SK-N-SH treated with all-trans-retinoic acid at 6 μM for 48 hours (cell line): Measurements from ENCODE around the gene CACNA1D.

Experiments used
- ATAC-seq: fragments of 200-7000 bp; cut with Tn5 transposase; 3 replicates; pipeline ENCODE4 v1.9.1; 2020; ENCODE audit warnings: mild to moderate bottlenecking, moderate library complexity
- ARNTL ChIP-seq: fragments of 450-650 bp; formaldehyde crosslinking; IDR thresholded peaks from 2 replicates; pipeline ENCODE4 v1.5.0; 2020; ENCODE audit warnings: low read depth, mild to moderate bottlenecking, moderate library complexity, borderline replicate concordance
- BACH2 ChIP-seq: fragments of 250-450 bp; sonication (Bioruptor Pico); IDR thresholded peaks from 2 replicates; pipeline ENCODE4 v1.9.0; 2021; ENCODE audit warnings: mild to moderate bottlenecking, borderline replicate concordance
- CSDC2 ChIP-seq: fragments of 250-450 bp; sonication (Bioruptor Pico); IDR thresholded peaks from 2 replicates; pipeline ENCODE4 v1.5.0; 2020; ENCODE audit warnings: mild to moderate bottlenecking, moderate library complexity
- ESRRG ChIP-seq: fragments of 250-450 bp; sonication (Bioruptor Pico); IDR thresholded peaks from 2 replicates; pipeline ENCODE4 v1.6.1; 2021; ENCODE audit warnings: mild to moderate bottlenecking
- GLIS3 ChIP-seq: fragments of 250-450 bp; sonication (Bioruptor Pico); IDR thresholded peaks from 2 replicates; pipeline ENCODE4 v1.5.0; 2020; ENCODE audit warnings: mild to moderate bottlenecking, moderate library complexity
- ISL1 ChIP-seq: fragments of 250-450 bp; sonication (Bioruptor Pico); IDR thresholded peaks from 2 replicates; pipeline ENCODE4 v2.1.2; 2022; ENCODE audit warnings: mild to moderate bottlenecking, moderate library complexity
- OSR1 ChIP-seq: fragments of 250-450 bp; sonication (Bioruptor Pico); IDR thresholded peaks from 2 replicates; pipeline ENCODE4 v1.8.0; 2022; ENCODE audit warnings: moderate library complexity, mild to moderate bottlenecking, inconsistent platforms
- PPARA ChIP-seq: fragments of 250-450 bp; sonication (Bioruptor Pico); IDR thresholded peaks from 2 replicates; pipeline ENCODE4 v1.5.0; 2020; ENCODE audit warnings: mild to moderate bottlenecking, borderline replicate concordance
- RARB ChIP-seq: fragments of 250-450 bp; sonication (Bioruptor Pico); IDR thresholded peaks from 2 replicates; pipeline ENCODE4 v1.8.0; 2021; ENCODE audit warnings: mild to moderate bottlenecking, moderate library complexity
- SNAI2 ChIP-seq: fragments of 250-450 bp; sonication (Bioruptor Pico); IDR thresholded peaks from 2 replicates; pipeline ENCODE4 v1.5.0; 2020; ENCODE audit warnings: mild to moderate bottlenecking, moderate library complexity
- TOX ChIP-seq: fragments of 250-450 bp; sonication (Bioruptor Pico); IDR thresholded peaks from 2 replicates; pipeline ENCODE4 v1.8.0; 2021; ENCODE audit warnings: mild to moderate bottlenecking, moderate library complexity, borderline replicate concordance
- ZC3H10 ChIP-seq: fragments of 250-450 bp; sonication (Bioruptor Pico); IDR thresholded peaks from 2 replicates; pipeline ENCODE4 v1.5.1; 2021; ENCODE audit warnings: mild to moderate bottlenecking, moderate library complexity
- ZFP3 ChIP-seq: fragments of 250-450 bp; sonication (Bioruptor Pico); IDR thresholded peaks from 2 replicates; pipeline ENCODE4 v1.5.0; 2020; ENCODE audit warnings: mild to moderate bottlenecking, moderate library complexity
- ZNF565 ChIP-seq: fragments of 450-650 bp; formaldehyde crosslinking; conservative IDR thresholded peaks from 2 replicates; pipeline ENCODE4 v1.5.0; 2020; ENCODE audit warnings: low read depth, mild to moderate bottlenecking, moderate library complexity
- ZNF70 ChIP-seq: fragments of 450-650 bp; formaldehyde crosslinking; IDR thresholded peaks from 2 replicates; pipeline ENCODE4 v1.5.0; 2020; ENCODE audit warnings: mild to moderate bottlenecking, moderate library complexity
- TF ChIP-seq, protein P1 (sequence below): fragments of 250-450 bp; sonication (Bioruptor Pico); IDR thresholded peaks from 2 replicates; pipeline ENCODE4 v1.8.0; 2021; ENCODE audit warnings: low read depth, mild to moderate bottlenecking, moderate library complexity, borderline replicate concordance
- TF ChIP-seq, protein P2 (sequence below): fragments of 250-450 bp; sonication (Bioruptor Pico); IDR thresholded peaks from 2 replicates; pipeline ENCODE4 v1.8.0; 2020; ENCODE audit warnings: mild to moderate bottlenecking, moderate library complexity, borderline replicate concordance
- TF ChIP-seq, protein P3 (sequence below): fragments of 250-450 bp; sonication (Bioruptor Pico); IDR thresholded peaks from 2 replicates; pipeline ENCODE4 v1.5.1; 2020; ENCODE audit warnings: low read depth, mild to moderate bottlenecking, moderate library complexity
- TF ChIP-seq, protein P4 (sequence below): fragments of 250-450 bp; sonication (Bioruptor Pico); IDR thresholded peaks from 2 replicates; pipeline ENCODE4 v1.5.0; 2020; ENCODE audit warnings: mild to moderate bottlenecking, moderate library complexity

Gene CACNA1D

DNA sequence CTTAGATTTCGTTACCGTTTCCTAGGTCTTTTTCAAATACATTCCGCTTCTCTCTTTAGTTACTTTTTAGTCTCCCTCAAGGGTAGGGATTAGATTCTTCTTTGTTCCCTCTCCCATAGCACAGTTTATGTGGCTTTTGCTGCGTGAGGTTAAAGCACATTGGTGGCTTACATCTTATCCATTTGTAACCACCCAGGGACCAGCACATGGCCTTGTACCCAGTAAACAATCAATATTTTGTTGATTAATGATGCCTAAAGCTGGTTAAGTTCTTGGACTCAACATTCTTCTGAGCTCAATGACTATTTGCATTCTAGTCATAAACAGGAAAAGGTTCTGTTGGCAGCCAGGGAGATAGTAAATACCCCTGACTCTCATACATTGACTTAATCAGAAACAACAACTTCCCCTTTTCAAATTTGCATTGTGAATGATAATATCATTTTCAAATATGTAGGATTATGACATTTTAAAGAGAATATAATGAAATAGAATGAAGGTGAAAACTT lies 60.2 kb downstream of the CACNA1D start:
- no peak for TF ChIP-seq SNAI2 (CRISPR knock-in tag)
- no peak for TF ChIP-seq GLIS3
- TF ChIP-seq ARNTL (CRISPR knock-in tag), result no peak
- TF ChIP-seq ZFP3 (CRISPR knock-in tag), result no peak
- TF ChIP-seq RARB (CRISPR knock-in tag), result no peak
- TF ChIP-seq, protein P1, sequence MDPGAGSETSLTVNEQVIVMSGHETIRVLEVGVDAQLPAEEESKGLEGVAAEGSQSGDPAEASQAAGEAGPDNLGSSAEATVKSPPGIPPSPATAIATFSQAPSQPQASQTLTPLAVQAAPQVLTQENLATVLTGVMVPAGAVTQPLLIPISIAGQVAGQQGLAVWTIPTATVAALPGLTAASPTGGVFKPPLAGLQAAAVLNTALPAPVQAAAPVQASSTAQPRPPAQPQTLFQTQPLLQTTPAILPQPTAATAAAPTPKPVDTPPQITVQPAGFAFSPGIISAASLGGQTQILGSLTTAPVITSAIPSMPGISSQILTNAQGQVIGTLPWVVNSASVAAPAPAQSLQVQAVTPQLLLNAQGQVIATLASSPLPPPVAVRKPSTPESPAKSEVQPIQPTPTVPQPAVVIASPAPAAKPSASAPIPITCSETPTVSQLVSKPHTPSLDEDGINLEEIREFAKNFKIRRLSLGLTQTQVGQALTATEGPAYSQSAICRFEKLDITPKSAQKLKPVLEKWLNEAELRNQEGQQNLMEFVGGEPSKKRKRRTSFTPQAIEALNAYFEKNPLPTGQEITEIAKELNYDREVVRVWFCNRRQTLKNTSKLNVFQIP (CRISPR knock-in tag), result no peak
- no peak for TF ChIP-seq ESRRG (CRISPR knock-in tag)
- TF ChIP-seq PPARA (CRISPR knock-in tag), result no peak
- no peak for TF ChIP-seq ZC3H10
- TF ChIP-seq ZNF565 (CRISPR knock-in tag), result no peak
- TF ChIP-seq, protein P2, sequence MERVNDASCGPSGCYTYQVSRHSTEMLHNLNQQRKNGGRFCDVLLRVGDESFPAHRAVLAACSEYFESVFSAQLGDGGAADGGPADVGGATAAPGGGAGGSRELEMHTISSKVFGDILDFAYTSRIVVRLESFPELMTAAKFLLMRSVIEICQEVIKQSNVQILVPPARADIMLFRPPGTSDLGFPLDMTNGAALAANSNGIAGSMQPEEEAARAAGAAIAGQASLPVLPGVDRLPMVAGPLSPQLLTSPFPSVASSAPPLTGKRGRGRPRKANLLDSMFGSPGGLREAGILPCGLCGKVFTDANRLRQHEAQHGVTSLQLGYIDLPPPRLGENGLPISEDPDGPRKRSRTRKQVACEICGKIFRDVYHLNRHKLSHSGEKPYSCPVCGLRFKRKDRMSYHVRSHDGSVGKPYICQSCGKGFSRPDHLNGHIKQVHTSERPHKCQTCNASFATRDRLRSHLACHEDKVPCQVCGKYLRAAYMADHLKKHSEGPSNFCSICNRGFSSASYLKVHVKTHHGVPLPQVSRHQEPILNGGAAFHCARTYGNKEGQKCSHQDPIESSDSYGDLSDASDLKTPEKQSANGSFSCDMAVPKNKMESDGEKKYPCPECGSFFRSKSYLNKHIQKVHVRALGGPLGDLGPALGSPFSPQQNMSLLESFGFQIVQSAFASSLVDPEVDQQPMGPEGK (CRISPR knock-in tag), result no peak
- TF ChIP-seq, protein P3, sequence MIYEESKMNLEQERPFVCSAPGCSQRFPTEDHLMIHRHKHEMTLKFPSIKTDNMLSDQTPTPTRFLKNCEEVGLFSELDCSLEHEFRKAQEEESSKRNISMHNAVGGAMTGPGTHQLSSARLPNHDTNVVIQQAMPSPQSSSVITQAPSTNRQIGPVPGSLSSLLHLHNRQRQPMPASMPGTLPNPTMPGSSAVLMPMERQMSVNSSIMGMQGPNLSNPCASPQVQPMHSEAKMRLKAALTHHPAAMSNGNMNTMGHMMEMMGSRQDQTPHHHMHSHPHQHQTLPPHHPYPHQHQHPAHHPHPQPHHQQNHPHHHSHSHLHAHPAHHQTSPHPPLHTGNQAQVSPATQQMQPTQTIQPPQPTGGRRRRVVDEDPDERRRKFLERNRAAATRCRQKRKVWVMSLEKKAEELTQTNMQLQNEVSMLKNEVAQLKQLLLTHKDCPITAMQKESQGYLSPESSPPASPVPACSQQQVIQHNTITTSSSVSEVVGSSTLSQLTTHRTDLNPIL (CRISPR knock-in tag), result no peak
- no peak for TF ChIP-seq CSDC2
- no peak for TF ChIP-seq BACH2
- TF ChIP-seq OSR1 (CRISPR knock-in tag), result no peak
- no peak for TF ChIP-seq ZNF70 (CRISPR knock-in tag)

DNA sequence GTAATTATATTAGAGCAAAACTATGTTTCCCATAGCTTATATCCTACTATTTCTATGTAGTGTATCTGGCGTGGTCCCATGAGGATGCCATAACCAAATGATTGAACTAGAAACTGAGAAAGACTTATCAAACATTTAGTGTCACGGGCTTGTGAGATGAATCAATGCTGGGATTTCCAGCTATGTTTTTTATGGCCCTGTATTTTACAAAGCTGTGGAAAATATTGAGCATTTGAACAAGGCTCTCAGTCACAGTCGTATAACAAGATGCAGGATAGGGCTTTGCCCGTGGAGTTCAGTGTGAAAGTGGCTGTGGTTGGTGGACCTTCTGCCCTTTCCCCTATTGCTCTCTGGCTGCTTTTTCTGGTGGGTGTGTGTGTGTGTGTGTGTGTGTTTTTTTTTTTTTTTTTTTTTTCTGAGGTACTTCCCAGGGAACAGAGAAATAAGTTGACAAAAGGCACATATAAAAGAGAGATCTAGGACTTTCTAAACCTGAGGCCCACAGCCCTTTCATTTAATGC lies 60.7 kb downstream of the CACNA1D start:
- ATAC-seq, result no peak

More for the DNA sequence above, 60.2 kb downstream of the CACNA1D start:
- ATAC-seq, result no peak

More for the DNA sequence above, 60.7 kb downstream of the CACNA1D start:
- TF ChIP-seq SNAI2 (CRISPR knock-in tag) (no peak), GLIS3 (no peak), ZNF70 (CRISPR knock-in tag) (no peak), ZFP3 (CRISPR knock-in tag) (no peak), ISL1 (CRISPR knock-in tag) (no peak), TOX (no peak), OSR1 (CRISPR knock-in tag) (no peak), ZC3H10 (no peak), PPARA (CRISPR knock-in tag) (no peak), ESRRG (CRISPR knock-in tag) (no peak), RARB (CRISPR knock-in tag) (no peak)
- TF ChIP-seq, protein P4, sequence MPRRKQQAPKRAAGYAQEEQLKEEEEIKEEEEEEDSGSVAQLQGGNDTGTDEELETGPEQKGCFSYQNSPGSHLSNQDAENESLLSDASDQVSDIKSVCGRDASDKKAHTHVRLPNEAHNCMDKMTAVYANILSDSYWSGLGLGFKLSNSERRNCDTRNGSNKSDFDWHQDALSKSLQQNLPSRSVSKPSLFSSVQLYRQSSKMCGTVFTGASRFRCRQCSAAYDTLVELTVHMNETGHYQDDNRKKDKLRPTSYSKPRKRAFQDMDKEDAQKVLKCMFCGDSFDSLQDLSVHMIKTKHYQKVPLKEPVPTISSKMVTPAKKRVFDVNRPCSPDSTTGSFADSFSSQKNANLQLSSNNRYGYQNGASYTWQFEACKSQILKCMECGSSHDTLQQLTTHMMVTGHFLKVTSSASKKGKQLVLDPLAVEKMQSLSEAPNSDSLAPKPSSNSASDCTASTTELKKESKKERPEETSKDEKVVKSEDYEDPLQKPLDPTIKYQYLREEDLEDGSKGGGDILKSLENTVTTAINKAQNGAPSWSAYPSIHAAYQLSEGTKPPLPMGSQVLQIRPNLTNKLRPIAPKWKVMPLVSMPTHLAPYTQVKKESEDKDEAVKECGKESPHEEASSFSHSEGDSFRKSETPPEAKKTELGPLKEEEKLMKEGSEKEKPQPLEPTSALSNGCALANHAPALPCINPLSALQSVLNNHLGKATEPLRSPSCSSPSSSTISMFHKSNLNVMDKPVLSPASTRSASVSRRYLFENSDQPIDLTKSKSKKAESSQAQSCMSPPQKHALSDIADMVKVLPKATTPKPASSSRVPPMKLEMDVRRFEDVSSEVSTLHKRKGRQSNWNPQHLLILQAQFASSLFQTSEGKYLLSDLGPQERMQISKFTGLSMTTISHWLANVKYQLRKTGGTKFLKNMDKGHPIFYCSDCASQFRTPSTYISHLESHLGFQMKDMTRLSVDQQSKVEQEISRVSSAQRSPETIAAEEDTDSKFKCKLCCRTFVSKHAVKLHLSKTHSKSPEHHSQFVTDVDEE (CRISPR knock-in tag), result no peak
- TF ChIP-seq, protein P2 (CRISPR knock-in tag), result no peak
- TF ChIP-seq, all 23 proteins: peak for 0
